CD4-positive, alpha-beta T cell (primary cell): ENCODE data around the gene C1QTNF6. TPM values are rescaled to one million over a fixed set of nuclear protein-coding genes. Genes with fewer than 3 reads are reported as not detected.

ENCODE experiments used
- ATAC-seq: fragments of 200-7000 bp; cut with Tn5 transposase; one replicate; pipeline ENCODE4 v1.10.0; 2022; ENCODE audit warnings: mild to moderate bottlenecking; ENCODE audit not compliant: poor library complexity
- CTCF ChIA-PET: fragments of 350-600 bp; sonication (Branson Sonifier 250); formaldehyde crosslinking; loops from one replicate; lab custom pipeline; 2021; ENCODE audit warnings: antibody characterized with exemption, inconsistent platforms; lab: Charles Lee
- POLR2A ChIA-PET: fragments of 350-600 bp; sonication (Branson Sonifier 250); formaldehyde crosslinking; loops from one replicate; lab custom pipeline; 2021; ENCODE audit warnings: antibody characterized with exemption, inconsistent platforms; lab: Charles Lee
- DNase-seq, 14 experiments: peaks; one replicate each; pipeline ENCODE4 v3.0.0-alpha.2; 2013 to 2020; ENCODE audit warnings: mixed read lengths in 2 of 14
- H3K27ac ChIP-seq, 2 donors: one replicate each; pipeline versions ENCODE4 v1.5.1 to v1.7.0; 2013; ENCODE audit warnings: low read length in 2 of 2, low read depth in 1 of 2, mild to moderate bottlenecking in 1 of 2
- H3K27me3 ChIP-seq, 2 experiments: 1 replicate in 1 of 2; 2 replicates in 1 of 2; pipeline versions ENCODE4 v1.6.1 to v1.7.0; 2013; ENCODE audit warnings: low read length in 2 of 2, control low read depth in 1 of 2, mild to moderate bottlenecking in 1 of 2, moderate library complexity in 1 of 2; ENCODE audit not compliant: insufficient read depth in 2 of 2, control insufficient read depth in 1 of 2
- H3K36me3 ChIP-seq: one replicate; pipeline ENCODE4 v1.6.1; 2013; ENCODE audit warnings: low read length, control low read depth; ENCODE audit not compliant: insufficient read depth
- H3K4me1 ChIP-seq: one replicate; pipeline ENCODE4 v1.6.1; 2013; ENCODE audit warnings: low read length, control low read depth; ENCODE audit not compliant: insufficient read depth
- H3K4me3 ChIP-seq: one replicate; pipeline ENCODE4 v1.5.1; 2013; ENCODE audit warnings: mild to moderate bottlenecking, low read length, moderate library complexity
- H3K9me3 ChIP-seq, 2 experiments: 1 replicate in 1 of 2; 2 replicates in 1 of 2; pipeline versions ENCODE4 v1.6.1 to v1.7.0; 2013; ENCODE audit warnings: low read length in 2 of 2, mild to moderate bottlenecking in 2 of 2, control low read depth in 1 of 2, moderate library complexity in 1 of 2; ENCODE audit not compliant: control insufficient read depth in 1 of 2, insufficient read depth in 1 of 2
- H3K27ac Mint-ChIP-seq: one replicate; pipeline ENCODE4 v1.8.0; 2020; ENCODE audit warnings: mixed read lengths
- H3K27me3 Mint-ChIP-seq: one replicate; pipeline ENCODE4 v1.8.0; 2021; ENCODE audit warnings: mixed read lengths
- H3K36me3 Mint-ChIP-seq: one replicate; pipeline ENCODE4 v1.8.0; 2021; ENCODE audit warnings: low read depth, mixed read lengths
- H3K4me1 Mint-ChIP-seq: one replicate; pipeline ENCODE4 v1.8.0; 2021; ENCODE audit warnings: low read depth, mixed read lengths
- H3K4me3 Mint-ChIP-seq: one replicate; pipeline ENCODE4 v1.8.0; 2020; ENCODE audit warnings: mild to moderate bottlenecking, mixed read lengths
- H3K9me3 Mint-ChIP-seq: one replicate; pipeline ENCODE4 v1.8.0; 2020; ENCODE audit warnings: mixed read lengths
- CTCF ChIP-seq: fragments of 200-600 bp; IDR thresholded peaks from one replicate; pipeline ENCODE4 v1.8.0; 2022; ENCODE audit warnings: antibody characterized with exemption, mild to moderate bottlenecking
- intact Hi-C, 2 experiments: fragments of 100-400 bp; cut with DNase I in 1 of 2; cut with micrococcal nuclease in 1 of 2; formaldehyde crosslinking; loops; one replicate each; pipeline versions ENCODE4 v1.15.1 to v1.9.0; 2023 to 2025; cut with DNase I, micrococcal nuclease
- total RNA-seq, 174 experiments: library from RNA in 2 of 174; stranded (reverse) in 2 of 174; gene quantifications; one replicate each; pipeline ENCODE4 v1.2.3 and lab custom pipeline; 2021 to 2026

C1QTNF6 gene
- total RNA-seq, 2 experiments from 2014 or later: 11.9 to 12.1 TPM

GRCh38 chr22:37194750-37195149 is 6.7 kb upstream of the C1QTNF6 start:
- H3K36me3 Mint-ChIP-seq: no peaks in the 10 kb centered on the region
- no peak overlapping the region for H3K4me3 Mint-ChIP-seq
- DNase-seq (no peak), ATAC-seq (no peak)
- H3K27me3 ChIP-seq: no peaks in the 10 kb centered on the region
- peak overlapping the region in 1 of 2 donors; percentile 26 for H3K27ac ChIP-seq
- no peak for TF ChIP-seq CTCF
- POLR2A ChIA-PET: interaction anchor here (0.8 to 1.5 kb wide), 3 partner anchors 16 to 115 kb away, joined by 3 to 6 read pairs (median 4); no protein-coding TSS in a partner anchor
- H3K4me1 ChIP-seq: peaks cover 58% of the 10 kb centered on the region
- H3K4me1 Mint-ChIP-seq: peaks cover 59% of the 10 kb centered on the region
- H3K9me3 ChIP-seq: no peaks in the 10 kb centered on the region
- H3K9me3 Mint-ChIP-seq: no peaks in the 10 kb centered on the region
- no peaks in the 10 kb centered on the region for H3K27me3 Mint-ChIP-seq
- H3K27ac Mint-ChIP-seq: peak overlapping the region; percentile 100
- intact Hi-C loops: loop anchor here (1.0 to 10.0 kb wide), 4 partner anchors 28 to 420 kb away; partner anchors contain the start of gene IFT27 (in 1 of the 2)
- H3K36me3 ChIP-seq: no peaks in the 10 kb centered on the region
- H3K4me3 ChIP-seq: no peak overlapping the region
- CTCF ChIA-PET: interaction anchor here (2.6 kb wide), 1 partner anchor 66 kb away, joined by 11 read pairs; no protein-coding TSS in a partner anchor

- DNase-seq (peak in 4 of 14 experiments; percentile 47 to 81 (median 70)), ATAC-seq (peak; percentile 60)
- TF ChIP-seq CTCF: no peak
- Histone ChIP-seq H3K9me3 (no peaks in the 10 kb centered on the region), H3K27ac (peak overlapping the region; percentile 46 to 47), H3K4me3 (peak overlapping the region; percentile 18), H3K4me1 (peaks cover 53% of the 10 kb centered on the region), H3K27me3 (no peaks in the 10 kb centered on the region), H3K36me3 (no peaks in the 10 kb centered on the region)
- no peaks in the 10 kb centered on the region for H3K27me3 Mint-ChIP-seq
- H3K27ac Mint-ChIP-seq: peak overlapping the region; percentile 100
- no peaks in the 10 kb centered on the region for H3K9me3 Mint-ChIP-seq
- intact Hi-C loops: loop anchor here (1.0 to 10.0 kb wide), 3 partner anchors 27 to 419 kb away; partner anchors contain the start of gene IFT27 (in 1 of the 2)
- H3K36me3 Mint-ChIP-seq: no peaks in the 10 kb centered on the region
- ChIA-PET CTCF (interaction anchor here (0.6 to 2.6 kb wide), 4 partner anchors 27 to 67 kb away, joined by 3 to 11 read pairs (median 3); no protein-coding TSS in a partner anchor), POLR2A (interaction anchor here (0.8 to 2.5 kb wide), 9 partner anchors 15 to 116 kb away, joined by 3 to 9 read pairs (median 3); partner anchors contain the start of gene IL2RB)
- H3K4me1 Mint-ChIP-seq: peaks cover 60% of the 10 kb centered on the region
- peak overlapping the region; percentile 9 for H3K4me3 Mint-ChIP-seq
Observed at GRCh38 chr22:37193629-37194191, 5.7 kb upstream of the C1QTNF6 start.

- H3K27me3 Mint-ChIP-seq: no peaks in the 10 kb centered on the region
- H3K27ac Mint-ChIP-seq: peak overlapping the region; percentile 100
- no peak overlapping the region for H3K4me3 ChIP-seq
- H3K36me3 ChIP-seq: no peaks in the 10 kb centered on the region
- no peak overlapping the region for H3K27ac ChIP-seq
- H3K4me1 Mint-ChIP-seq: peaks cover 57% of the 10 kb centered on the region
- DNase-seq (no peak), ATAC-seq (no peak)
- no peaks in the 10 kb centered on the region for H3K27me3 ChIP-seq
- peaks cover 54% of the 10 kb centered on the region for H3K4me1 ChIP-seq
- no peaks in the 10 kb centered on the region for H3K36me3 Mint-ChIP-seq
- intact Hi-C loops: loop anchor here (10.0 kb wide), 2 partner anchors 338 to 418 kb away; partner anchors contain the start of gene IFT27 (in 1 of the 2)
- ChIA-PET POLR2A (interaction anchor here (1.0 to 2.5 kb wide), 4 partner anchors 44 to 113 kb away, joined by 3 to 9 read pairs (median 6); partner anchors contain the start of gene IL2RB), CTCF (interaction anchor here (1.0 to 2.6 kb wide), 3 partner anchors 27 to 68 kb away, joined by 3 to 11 read pairs (median 3); no protein-coding TSS in a partner anchor)
- no peaks in the 10 kb centered on the region for H3K9me3 Mint-ChIP-seq
- no peak overlapping the region for H3K4me3 Mint-ChIP-seq
- no peaks in the 10 kb centered on the region for H3K9me3 ChIP-seq
- no peak for TF ChIP-seq CTCF
Observed at GRCh38 chr22:37192741-37193140, 4.7 kb upstream of the C1QTNF6 start.
